GM19372 (cell line): ENCODE data around the gene TMPRSS4.

Experiments
- ATAC-seq: cut with Tn5 transposase; IDR thresholded peaks from one replicate; pipeline ENCODE4 v1.9.1; 2021; ENCODE audit warnings: mild to moderate bottlenecking, low read depth, moderate library complexity; ENCODE audit not compliant: unreplicated experiment

TMPRSS4 gene

GRCh38 chr11:118128721-118129470 lies 52.0 kb downstream of the TMPRSS4 start:
- no peak for ATAC-seq

DNA sequence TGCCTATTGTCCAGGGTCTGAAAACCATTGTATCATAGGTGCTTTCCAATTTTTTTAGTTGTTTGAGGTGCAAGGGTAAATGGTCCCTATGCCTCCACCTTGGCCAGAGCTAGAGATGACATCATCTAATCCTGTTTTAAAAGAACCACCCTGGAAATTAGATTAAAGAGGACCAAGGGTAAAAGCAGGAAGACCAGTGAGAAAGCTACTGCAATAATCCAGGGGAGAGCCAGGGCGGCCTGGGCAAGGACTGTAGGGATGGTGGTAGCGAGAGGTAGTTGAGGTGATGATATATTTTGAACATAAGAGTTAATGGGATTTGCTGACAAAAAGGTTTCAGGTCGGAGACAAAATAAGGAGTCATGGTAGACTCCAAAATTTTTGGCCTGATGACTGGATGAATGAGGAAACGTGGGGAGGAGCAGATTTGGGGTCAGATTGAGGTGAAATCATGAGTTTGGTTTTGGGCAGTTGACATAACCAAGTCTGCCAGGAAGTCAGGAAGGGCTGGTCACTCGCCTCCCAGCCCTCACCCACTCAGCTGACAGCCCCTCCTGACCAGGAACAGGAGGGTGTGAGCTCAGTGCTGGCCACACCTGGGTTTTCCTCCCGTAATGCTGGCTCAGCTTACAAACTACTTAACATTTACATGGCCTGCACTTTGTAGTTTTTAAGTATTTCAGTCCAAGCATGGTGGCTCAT lies 52.7 kb downstream of the TMPRSS4 start:
- ATAC-seq = no peak

DNA sequence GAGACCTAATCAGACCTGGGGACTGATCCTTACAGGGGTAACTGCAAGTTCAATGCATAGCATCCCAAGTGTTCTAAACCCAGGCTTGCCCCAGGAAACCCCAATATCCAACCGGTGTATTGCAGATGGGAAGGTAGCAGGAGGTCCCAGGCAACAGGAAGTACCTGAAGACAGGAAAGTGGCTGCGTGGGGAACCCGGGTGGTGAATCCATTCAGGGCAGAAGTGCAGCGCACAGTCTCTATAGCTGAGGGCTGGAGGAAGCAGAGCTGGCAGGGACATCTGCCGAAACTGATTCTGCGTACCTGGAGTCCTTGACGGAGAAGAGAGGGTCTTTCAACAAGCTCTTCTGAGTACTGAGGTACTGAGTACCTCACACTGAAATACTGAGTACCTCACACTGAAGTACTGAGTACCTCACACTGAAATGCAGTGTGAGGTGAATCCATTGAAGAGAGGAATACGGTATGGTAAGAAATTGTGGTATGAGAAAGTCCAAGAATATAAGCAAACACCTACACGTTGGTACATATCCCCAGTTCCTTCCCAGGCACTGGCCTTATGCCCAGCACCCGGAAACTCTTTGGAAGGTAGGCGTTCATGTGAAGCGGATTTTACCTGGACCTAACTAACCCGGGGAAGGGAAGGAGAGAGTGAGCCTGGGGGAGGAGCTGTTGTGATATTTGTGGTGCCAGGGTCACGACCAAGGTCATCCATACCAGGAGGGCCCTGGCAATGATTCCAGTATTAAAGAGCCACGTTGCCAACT lies 55.7 kb downstream of the TMPRSS4 start:
- ATAC-seq = no peak

- ATAC-seq = no peak
Observed at GRCh38 chr11:118133816-118134215, 56.9 kb downstream of the TMPRSS4 start.

- ATAC-seq = no peak
Observed at GRCh38 chr11:118135051-118135795, 58.3 kb downstream of the TMPRSS4 start.

DNA sequence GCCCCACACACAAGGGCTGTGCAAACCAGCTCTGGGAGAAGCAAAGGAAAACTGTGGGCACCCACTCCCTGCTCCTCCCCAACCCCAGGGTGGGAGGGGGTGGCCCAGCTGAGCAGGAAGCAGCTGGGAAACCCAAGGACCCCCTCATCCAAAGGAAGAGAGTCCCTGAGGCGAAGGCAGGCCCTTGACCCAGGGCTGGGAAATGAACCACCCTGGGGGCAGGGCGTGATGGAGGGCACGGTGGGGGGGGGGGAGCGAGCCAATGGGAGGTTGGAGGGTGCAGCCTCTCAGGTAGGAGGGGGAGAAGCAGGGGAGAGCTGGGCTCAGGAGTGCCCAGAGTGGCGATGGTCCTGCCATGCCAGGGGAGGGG lies 58.9 kb downstream of the TMPRSS4 start:
- no peak for ATAC-seq

DNA sequence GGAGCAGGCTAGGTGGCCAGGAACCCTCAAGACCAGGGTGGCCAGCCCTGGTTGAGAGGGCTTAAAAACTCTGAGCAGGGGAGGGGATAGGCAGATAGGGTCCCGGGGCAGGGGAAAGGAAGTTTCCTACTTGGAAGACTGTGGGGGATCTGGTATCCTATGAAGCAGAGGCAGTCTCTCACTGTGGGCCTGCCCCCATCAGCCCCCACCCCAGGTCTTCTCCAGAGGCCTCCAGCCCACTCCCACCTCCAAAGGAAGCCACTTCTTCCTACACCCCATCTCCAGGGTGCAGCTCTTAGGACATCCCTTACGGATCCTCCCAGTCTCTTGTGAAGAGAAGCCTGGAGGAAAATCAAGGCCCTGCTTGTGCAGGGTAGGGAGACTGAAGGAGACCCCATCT lies 59.5 kb downstream of the TMPRSS4 start:
- ATAC-seq = no peak

DNA sequence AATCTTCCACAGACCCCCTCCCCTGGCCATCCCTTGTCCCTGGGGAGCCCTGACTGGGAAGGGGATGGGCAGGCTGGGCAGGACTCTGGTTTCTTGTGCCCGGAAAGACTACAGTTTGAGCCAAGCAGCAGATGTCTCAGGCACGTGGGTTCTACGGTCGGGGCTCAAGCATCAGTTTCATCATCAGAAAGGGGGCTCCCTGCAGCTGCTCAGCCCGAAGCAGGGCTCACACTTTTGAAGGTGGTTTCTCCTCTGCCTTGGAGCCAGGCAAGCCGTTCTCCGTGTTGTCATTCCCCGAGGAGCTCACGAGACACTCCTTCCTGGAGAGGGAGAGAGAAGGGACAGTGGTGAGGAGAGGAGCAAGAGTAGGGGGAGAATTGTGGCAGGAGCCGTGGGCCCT lies 59.9 kb downstream of the TMPRSS4 start:
- no peak for ATAC-seq

- no peak for ATAC-seq
Observed at GRCh38 chr11:118138839-118139420, 62.1 kb downstream of the TMPRSS4 start.

DNA sequence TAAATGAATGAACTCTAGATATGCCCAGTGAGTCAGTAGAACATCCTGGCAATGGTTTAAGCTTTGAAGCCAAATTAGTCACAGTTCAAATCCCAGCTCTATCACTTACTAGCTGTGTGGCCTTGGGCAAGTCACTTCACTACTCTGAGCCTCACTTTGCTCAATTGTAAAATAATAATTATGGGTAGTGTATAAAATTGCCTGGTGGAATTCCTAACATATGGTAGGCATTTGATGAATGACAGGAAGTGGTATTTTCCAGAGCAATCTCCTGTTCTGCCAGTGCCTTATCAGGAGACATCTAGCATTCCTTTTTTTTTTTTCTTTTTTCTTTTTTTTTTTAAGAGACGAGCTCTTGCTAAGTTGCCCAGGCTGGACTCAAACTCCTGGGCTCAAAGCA lies 62.7 kb downstream of the TMPRSS4 start:
- no peak for ATAC-seq

- ATAC-seq = no peak
Observed at GRCh38 chr11:118142081-118142480, 65.2 kb downstream of the TMPRSS4 start.

DNA sequence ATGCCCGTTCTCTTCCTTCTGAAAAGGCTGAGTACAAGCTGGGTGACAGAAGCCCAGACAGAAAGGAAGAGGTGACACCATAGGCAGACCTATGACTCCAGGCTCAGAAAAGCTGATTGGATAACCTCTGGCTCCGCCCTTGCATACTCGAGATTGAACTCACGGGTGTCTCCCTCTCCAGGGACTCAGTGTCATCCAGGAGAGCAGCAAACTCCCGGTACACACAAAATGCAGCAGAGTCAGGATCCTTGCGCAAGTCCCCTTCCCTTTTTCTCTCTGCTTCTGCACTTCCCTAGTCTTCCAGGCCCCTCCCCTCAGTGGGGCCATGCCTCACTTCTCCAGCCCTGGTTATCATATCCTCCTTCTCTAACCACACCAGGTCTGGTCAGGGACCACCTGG lies 65.9 kb downstream of the TMPRSS4 start:
- ATAC-seq = no peak

DNA sequence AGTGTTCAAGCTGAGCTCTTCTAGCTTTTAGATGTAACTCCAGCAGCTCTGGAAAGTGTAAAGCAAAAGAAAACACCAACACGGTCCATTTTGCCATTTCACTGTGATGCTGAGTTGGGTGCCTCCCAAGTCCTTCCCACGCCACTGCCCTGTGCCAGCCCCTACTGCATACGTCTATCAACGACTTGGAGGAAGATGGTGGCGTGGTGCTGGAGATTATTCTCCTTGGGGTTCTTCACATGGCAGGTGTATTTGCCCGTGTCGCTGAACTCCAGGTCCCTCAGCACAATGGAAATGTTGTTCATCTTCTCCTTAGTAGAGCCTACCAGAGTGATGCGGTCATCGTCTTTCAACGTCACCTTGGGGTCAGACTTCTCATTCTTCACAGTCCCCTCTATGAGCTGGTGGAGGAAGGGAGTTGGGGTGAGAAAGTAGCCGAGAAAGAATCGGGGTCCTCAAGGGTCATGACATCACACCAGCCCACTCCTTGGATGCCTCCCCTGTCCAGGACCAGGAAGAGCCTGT lies 66.8 kb downstream of the TMPRSS4 start:
- ATAC-seq = no peak

GRCh38 chr11:118144301-118145268 lies 67.7 kb downstream of the TMPRSS4 start:
- no peak for ATAC-seq

- ATAC-seq = peak; percentile 86
Observed at GRCh38 chr11:118145285-118146227, 68.7 kb downstream of the TMPRSS4 start.

- no peak for ATAC-seq
Observed at GRCh38 chr11:118146554-118146953, 69.7 kb downstream of the TMPRSS4 start.

DNA sequence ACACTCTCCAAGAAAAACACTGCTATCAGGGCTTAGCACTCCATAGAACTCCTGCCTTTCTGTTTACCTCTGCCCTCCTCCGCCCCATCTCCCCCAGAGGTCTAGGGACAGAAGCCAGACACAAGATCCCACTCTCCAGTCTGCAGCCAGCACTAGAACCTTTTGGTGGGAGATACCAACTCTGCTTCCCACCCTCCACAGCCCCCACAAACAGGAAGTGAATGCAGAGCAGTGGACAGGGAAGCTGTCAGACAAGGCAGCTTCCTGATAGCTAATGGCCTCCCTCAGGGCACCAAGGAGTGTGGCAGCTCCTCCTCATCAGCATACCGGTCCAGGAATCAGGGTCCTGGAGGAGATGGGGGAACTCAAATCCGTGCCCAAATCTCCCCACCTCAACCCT lies 70.6 kb downstream of the TMPRSS4 start:
- no peak for ATAC-seq

DNA sequence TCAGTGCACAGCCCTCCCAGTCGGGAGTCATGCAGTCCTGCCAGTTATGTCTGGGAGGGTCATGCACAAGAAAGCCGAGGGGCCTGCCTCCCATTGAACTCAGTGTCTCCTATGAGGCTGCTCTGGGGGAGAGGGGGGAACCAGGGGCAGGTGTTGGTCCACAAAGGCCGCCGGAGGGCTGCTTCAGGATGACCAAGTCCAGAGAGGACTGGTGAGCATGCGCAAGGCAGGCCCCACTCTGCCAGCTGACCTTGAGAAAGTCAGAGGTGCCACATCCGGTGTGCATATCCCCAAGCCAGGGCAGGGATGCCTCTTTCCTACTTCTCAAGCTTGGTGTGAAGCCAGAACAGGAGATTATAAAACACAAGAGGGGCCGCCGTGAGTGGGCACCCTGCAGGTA lies 71.4 kb downstream of the TMPRSS4 start:
- ATAC-seq = no peak
